Hepatocyte (in vitro differentiated cells): ENCODE measurements around the gene SDK1. TPM values are rescaled to one million over a fixed set of nuclear protein-coding genes. Genes with fewer than 3 reads are reported as not detected.

Experiments used
- DNase-seq: peaks from one replicate; pipeline ENCODE4 v3.0.0-alpha.2; 2016; ENCODE audit warnings: low spot score
- H2AFZ ChIP-seq: fragments of 200-600 bp; sonication (generic); 2 replicates; pipeline ENCODE4 v1.6.0; 2016; ENCODE audit warnings: antibody characterized with exemption, mild to moderate bottlenecking
- H3K27ac ChIP-seq: fragments of 200-600 bp; sonication (generic); 2 replicates; pipeline ENCODE4 v1.5.1; 2016; ENCODE audit warnings: mild to moderate bottlenecking
- H3K27me3 ChIP-seq: fragments of 200-600 bp; sonication (generic); 2 replicates; pipeline ENCODE4 v1.6.1; 2016
- H3K36me3 ChIP-seq: fragments of 200-600 bp; sonication (generic); replicated peaks from 2 replicates; pipeline ENCODE4 v1.5.1; 2016; ENCODE audit warnings: low read depth; ENCODE audit not compliant: insufficient read depth
- H3K4me1 ChIP-seq: fragments of 200-600 bp; sonication (generic); 2 replicates; pipeline ENCODE4 v1.5.1; 2016; ENCODE audit warnings: mild to moderate bottlenecking, moderate library complexity; ENCODE audit not compliant: insufficient read depth
- H3K4me2 ChIP-seq: fragments of 200-600 bp; sonication (generic); 2 replicates; pipeline ENCODE4 v1.6.0; 2016
- H3K4me3 ChIP-seq: fragments of 200-600 bp; sonication (generic); 2 replicates; pipeline ENCODE4 v1.5.1; 2016; ENCODE audit warnings: mild to moderate bottlenecking
- H3K79me2 ChIP-seq: fragments of 200-600 bp; sonication (generic); 2 replicates; pipeline ENCODE4 v1.6.0; 2017; ENCODE audit warnings: mild to moderate bottlenecking
- H3K9me2 ChIP-seq: fragments of 200-600 bp; sonication (generic); replicated peaks from 2 replicates; pipeline ENCODE4 v1.6.0; 2017; ENCODE audit warnings: mild to moderate bottlenecking; ENCODE audit not compliant: insufficient read depth
- H3K9me3 ChIP-seq: fragments of 200-600 bp; sonication (generic); 2 replicates; pipeline ENCODE4 v1.5.1; 2016; ENCODE audit warnings: low read depth, mild to moderate bottlenecking
- H4K20me1 ChIP-seq: fragments of 200-600 bp; sonication (generic); 2 replicates; pipeline ENCODE4 v1.6.0; 2016; ENCODE audit warnings: mild to moderate bottlenecking; ENCODE audit not compliant: insufficient read depth, poor library complexity, severe bottlenecking
- EZH2 ChIP-seq: fragments of 200-600 bp; sonication (generic); IDR thresholded peaks from 2 replicates; pipeline ENCODE4 v1.6.1; 2016; ENCODE audit warnings: antibody characterized with exemption, mild to moderate bottlenecking, borderline replicate concordance
- EZH2phosphoT487 ChIP-seq: fragments of 200-600 bp; sonication (generic); IDR thresholded peaks from one replicate; pipeline ENCODE4 v1.6.1; 2018; ENCODE audit warnings: antibody characterized with exemption, mild to moderate bottlenecking, low read depth, moderate library complexity; ENCODE audit not compliant: unreplicated experiment, severe bottlenecking
- WGBS: methylation state at CpG from one replicate; pipeline ENCODE4 v1.1.6; 2016; ENCODE audit warnings: low lambda C conversion rate; ENCODE audit errors: missing lambda C conversion rate; 5-methylcytosine and 5-hydroxymethylcytosine counted together
- polyA plus RNA-seq: library from polyadenylated mRNA; unstranded; fragments of >200 nt; fragmentation: Nextera tagmentation; extraction: Ambion mirVana; gene quantifications from 2 replicates; pipeline ENCODE4 v1.2.1, GENCODE V29; 2016
- total RNA-seq: library from RNA; depleted of rRNA; stranded (reverse); fragments of >200 nt; gene quantifications from 2 replicates; pipeline ENCODE4 v1.2.3, GENCODE V29; 2014
- TF ChIP-seq, protein P1 (sequence below): fragments of 200-600 bp; sonication (generic); IDR thresholded peaks from 2 replicates; pipeline ENCODE4 v1.5.1; 2016; ENCODE audit warnings: antibody characterized with exemption, mild to moderate bottlenecking; ENCODE audit not compliant: poor library complexity

SDK1 gene
- total and polyA plus RNA-seq, 2 experiments from 2014 or later: 4.3 to 10.0 TPM

DNA sequence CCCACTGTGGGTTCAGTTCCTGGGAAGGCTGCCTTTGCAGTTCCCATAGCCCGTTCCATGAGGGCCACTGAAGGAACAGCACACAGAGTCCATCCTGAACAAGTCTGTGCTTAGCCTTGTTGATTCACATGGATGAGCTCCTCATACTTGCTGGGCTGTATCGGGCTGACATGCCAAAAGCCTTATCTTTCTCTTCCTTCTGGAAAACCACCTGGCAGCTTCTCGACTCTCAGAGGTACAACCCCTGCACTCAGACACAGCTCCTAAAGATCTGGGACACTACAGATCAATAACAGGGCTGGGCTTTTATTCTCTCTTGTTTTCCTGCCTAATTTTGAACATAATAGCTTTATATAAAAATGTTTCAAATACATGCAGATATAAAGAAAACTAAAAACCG lies 667.2 kb downstream of the SDK1 start:
- Histone ChIP-seq H3K4me3 (no peak overlapping the region), H3K27ac (no peak overlapping the region), H3K27me3 (no peaks in the 10 kb centered on the region), H3K36me3 (no peaks in the 10 kb centered on the region), H3K79me2 (no peaks in the 10 kb centered on the region), H3K9me3 (no peaks in the 10 kb centered on the region), H4K20me1 (no peaks in the 10 kb centered on the region), H2AFZ (no peak overlapping the region), H3K4me1 (no peaks in the 10 kb centered on the region), H3K4me2 (no peak overlapping the region), H3K9me2 (no peaks in the 10 kb centered on the region)
- TF ChIP-seq EZH2phosphoT487 (no peak), EZH2 (no peak)
- TF ChIP-seq, protein P1, sequence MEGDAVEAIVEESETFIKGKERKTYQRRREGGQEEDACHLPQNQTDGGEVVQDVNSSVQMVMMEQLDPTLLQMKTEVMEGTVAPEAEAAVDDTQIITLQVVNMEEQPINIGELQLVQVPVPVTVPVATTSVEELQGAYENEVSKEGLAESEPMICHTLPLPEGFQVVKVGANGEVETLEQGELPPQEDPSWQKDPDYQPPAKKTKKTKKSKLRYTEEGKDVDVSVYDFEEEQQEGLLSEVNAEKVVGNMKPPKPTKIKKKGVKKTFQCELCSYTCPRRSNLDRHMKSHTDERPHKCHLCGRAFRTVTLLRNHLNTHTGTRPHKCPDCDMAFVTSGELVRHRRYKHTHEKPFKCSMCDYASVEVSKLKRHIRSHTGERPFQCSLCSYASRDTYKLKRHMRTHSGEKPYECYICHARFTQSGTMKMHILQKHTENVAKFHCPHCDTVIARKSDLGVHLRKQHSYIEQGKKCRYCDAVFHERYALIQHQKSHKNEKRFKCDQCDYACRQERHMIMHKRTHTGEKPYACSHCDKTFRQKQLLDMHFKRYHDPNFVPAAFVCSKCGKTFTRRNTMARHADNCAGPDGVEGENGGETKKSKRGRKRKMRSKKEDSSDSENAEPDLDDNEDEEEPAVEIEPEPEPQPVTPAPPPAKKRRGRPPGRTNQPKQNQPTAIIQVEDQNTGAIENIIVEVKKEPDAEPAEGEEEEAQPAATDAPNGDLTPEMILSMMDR: no peak
- 93% methylated on average over 4 of the region's 4 CpGs for WGBS
- no peak for DNase-seq

DNA sequence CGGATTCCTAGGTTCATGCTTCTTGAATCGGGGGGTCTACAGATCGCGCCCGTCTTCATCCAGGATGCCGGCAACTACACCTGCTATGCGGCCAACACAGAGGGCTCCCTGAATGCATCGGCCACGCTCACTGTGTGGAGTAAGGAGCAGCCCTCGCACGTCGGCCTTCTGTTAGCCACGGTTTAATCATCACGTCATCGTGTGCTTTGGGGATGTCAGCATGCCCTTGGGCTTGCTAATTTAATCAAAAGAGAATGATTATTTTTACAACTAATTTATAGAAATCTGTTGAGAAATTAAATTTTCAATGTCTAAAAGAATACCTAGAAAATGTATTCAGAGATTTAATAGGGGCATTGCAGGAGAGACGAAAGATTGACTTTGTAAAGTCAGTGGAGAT lies 668.2 kb downstream of the SDK1 start:
- no peaks in the 10 kb centered on the region for H3K27me3 ChIP-seq
- H3K79me2 ChIP-seq: no peaks in the 10 kb centered on the region
- H2AFZ ChIP-seq: no peak overlapping the region
- TF ChIP-seq EZH2phosphoT487 (no peak), EZH2 (no peak)
- TF ChIP-seq, protein P1: no peak
- H3K4me1 ChIP-seq: no peaks in the 10 kb centered on the region
- no peak overlapping the region for H3K4me3 ChIP-seq
- no peaks in the 10 kb centered on the region for H4K20me1 ChIP-seq
- no peaks in the 10 kb centered on the region for H3K9me2 ChIP-seq
- no peak for DNase-seq
- H3K9me3 ChIP-seq: no peaks in the 10 kb centered on the region
- WGBS: 96% methylated on average over 16 of the region's 16 CpGs
- H3K36me3 ChIP-seq: no peaks in the 10 kb centered on the region
- no peak overlapping the region for H3K27ac ChIP-seq
- H3K4me2 ChIP-seq: no peak overlapping the region

DNA sequence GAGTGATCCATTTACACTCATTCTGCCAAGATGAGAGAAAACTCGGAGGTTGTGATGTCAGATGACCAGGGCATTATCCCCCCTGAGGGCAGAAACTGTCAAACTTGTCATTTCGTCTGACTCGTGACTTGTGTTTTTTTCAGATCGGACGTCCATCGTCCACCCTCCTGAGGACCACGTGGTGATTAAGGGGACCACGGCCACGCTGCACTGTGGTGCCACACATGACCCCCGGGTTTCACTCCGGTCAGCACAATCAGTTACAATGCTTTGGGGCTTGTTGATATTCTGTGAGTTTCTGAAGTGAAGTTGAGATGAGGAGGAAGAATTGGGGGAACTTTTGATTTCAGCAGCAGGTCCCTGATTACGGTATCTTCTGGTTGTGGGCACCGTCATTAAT lies 670.3 kb downstream of the SDK1 start:
- Histone ChIP-seq H3K4me1 (no peaks in the 10 kb centered on the region), H4K20me1 (no peaks in the 10 kb centered on the region), H3K4me3 (no peak overlapping the region), H3K9me3 (no peaks in the 10 kb centered on the region), H3K79me2 (no peaks in the 10 kb centered on the region), H3K9me2 (no peaks in the 10 kb centered on the region), H2AFZ (no peak overlapping the region), H3K36me3 (no peaks in the 10 kb centered on the region), H3K27me3 (no peaks in the 10 kb centered on the region), H3K27ac (no peak overlapping the region), H3K4me2 (no peak overlapping the region)
- TF ChIP-seq EZH2phosphoT487 (no peak), EZH2 (no peak)
- TF ChIP-seq, protein P1: no peak
- no peak for DNase-seq
- 93% methylated on average over 13 of the region's 13 CpGs for WGBS

DNA sequence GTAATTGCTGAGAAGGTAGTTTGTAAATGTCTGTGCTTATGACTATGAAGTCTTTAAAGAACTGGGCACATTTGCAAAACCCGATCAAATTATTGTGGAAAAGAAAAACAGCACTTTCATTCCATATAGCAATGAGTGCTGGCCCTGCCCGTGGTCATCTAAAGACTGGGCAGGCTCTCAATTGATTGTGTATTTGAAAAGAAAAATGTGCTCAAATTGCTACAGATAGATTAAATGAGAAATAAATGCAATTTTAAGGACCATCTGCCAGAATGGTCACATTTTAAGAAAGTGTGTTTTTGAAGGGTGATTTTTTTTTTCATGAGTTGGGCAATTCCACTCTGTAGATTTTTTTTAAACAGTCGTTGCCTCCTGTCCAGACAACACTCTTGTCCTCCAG lies 672.2 kb downstream of the SDK1 start:
- DNase-seq: no peak
- WGBS: 87% methylated on average over 3 of the region's 3 CpGs
- no peak for TF ChIP-seq EZH2phosphoT487
- no peak for TF ChIP-seq EZH2
- TF ChIP-seq, protein P1: no peak
- Histone ChIP-seq H3K4me2 (no peak overlapping the region), H3K4me1 (no peaks in the 10 kb centered on the region), H3K9me3 (no peaks in the 10 kb centered on the region), H3K79me2 (no peaks in the 10 kb centered on the region), H3K27ac (no peak overlapping the region), H3K4me3 (no peak overlapping the region), H3K27me3 (no peaks in the 10 kb centered on the region), H2AFZ (no peak overlapping the region), H3K9me2 (no peaks in the 10 kb centered on the region), H4K20me1 (no peaks in the 10 kb centered on the region), H3K36me3 (no peaks in the 10 kb centered on the region)
